Activated B cell treated with CpG ODN at 0.5 μM for 24 hours (primary cell): ENCODE results near the gene ARHGAP10. TPM values are rescaled to one million over a fixed set of nuclear protein-coding genes. Genes with fewer than 3 reads are reported as not detected.

Source experiments
- ATAC-seq: fragments of 200-7000 bp; cut with Tn5 transposase; one replicate; pipeline ENCODE4 v1.10.0; 2021; ENCODE audit warnings: low read depth, mild to moderate bottlenecking, moderate library complexity
- CTCF ChIA-PET: fragments of 350-600 bp; sonication (Branson Sonifier 250); formaldehyde crosslinking; loops from one replicate; lab custom pipeline; 2021; ENCODE audit warnings: antibody characterized with exemption; lab: Charles Lee
- POLR2A ChIA-PET: fragments of 350-600 bp; sonication (Branson Sonifier 250); formaldehyde crosslinking; loops from one replicate; lab custom pipeline; 2021; ENCODE audit warnings: antibody characterized with exemption; lab: Charles Lee
- DNase-seq: peaks from one replicate; pipeline ENCODE4 v3.0.0; 2022
- H3K27ac Mint-ChIP-seq: one replicate; pipeline ENCODE4 v1.8.0; 2020; ENCODE audit warnings: mixed read lengths
- H3K27me3 Mint-ChIP-seq: one replicate; pipeline ENCODE4 v1.8.0; 2021; ENCODE audit warnings: mixed read lengths
- H3K36me3 Mint-ChIP-seq: one replicate; pipeline ENCODE4 v1.8.0; 2021; ENCODE audit warnings: low read depth, mixed read lengths
- H3K4me1 Mint-ChIP-seq: one replicate; pipeline ENCODE4 v1.8.0; 2021; ENCODE audit warnings: mixed read lengths
- H3K4me3 Mint-ChIP-seq: one replicate; pipeline ENCODE4 v1.8.0; 2020; ENCODE audit warnings: mild to moderate bottlenecking, mixed read lengths
- H3K9me3 Mint-ChIP-seq: one replicate; pipeline ENCODE4 v1.8.0; 2020; ENCODE audit warnings: mixed read lengths
- CTCF ChIP-seq: fragments of 200-600 bp; IDR thresholded peaks from one replicate; pipeline ENCODE4 v1.8.0; 2022; ENCODE audit warnings: antibody characterized with exemption, mild to moderate bottlenecking
- intact Hi-C: fragments of 100-400 bp; cut with micrococcal nuclease; formaldehyde crosslinking; loops from one replicate; pipeline ENCODE4 v1.15.1; 2024
- total RNA-seq: library from RNA; stranded (reverse); gene quantifications from 2 replicates; pipeline ENCODE4 v1.2.3, GENCODE V29; 2022

The ARHGAP10 gene
- total RNA-seq, 1 donor from 2014 or later, result 0.60 TPM

DNA sequence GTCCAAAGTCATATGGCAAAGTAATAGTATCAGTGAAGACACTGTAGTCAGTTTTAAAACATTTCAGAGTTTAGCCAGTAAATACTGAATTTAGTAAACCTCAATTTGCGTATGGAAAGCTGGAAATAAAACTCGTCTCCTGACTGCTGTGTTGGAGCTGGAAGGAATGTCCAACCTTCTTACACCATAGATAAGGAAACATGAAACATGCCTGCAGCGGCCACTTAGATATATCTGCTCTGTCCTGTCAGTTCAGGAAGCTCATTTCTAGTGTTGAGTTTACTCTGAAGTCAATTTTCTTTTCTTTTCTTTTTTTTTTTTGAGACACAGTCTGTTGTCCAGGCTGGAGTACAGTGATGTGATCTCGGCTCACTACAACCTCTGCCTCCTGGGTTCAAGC lies 21.2 kb downstream of the ARHGAP10 start:
- POLR2A ChIA-PET, result no interaction called here

DNA sequence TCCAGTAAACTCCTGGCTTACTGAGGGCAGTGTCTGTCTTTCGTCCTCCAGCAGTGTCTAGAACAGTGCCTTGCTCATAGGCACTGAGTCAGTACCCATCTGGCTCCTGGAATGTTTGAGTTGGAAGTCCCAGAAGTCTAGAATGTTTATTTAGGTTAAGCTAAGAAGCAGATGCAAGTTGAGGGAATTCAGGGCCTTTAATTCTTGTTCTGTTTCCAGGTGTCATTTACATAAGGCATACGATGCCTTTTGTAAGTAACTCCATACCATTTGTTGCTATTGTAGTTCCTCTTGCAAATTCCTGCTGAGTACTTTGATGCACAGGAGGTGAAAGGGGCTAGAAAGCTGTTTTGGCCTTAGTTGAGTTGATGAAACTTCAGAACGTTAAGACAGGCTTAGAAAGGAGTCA lies 22.2 kb downstream of the ARHGAP10 start:
- Mint-ChIP-seq H3K27me3 (no peaks in the 10 kb centered on the region), H3K27ac (no peak overlapping the region), H3K4me1 (peaks cover 5% of the 10 kb centered on the region), H3K36me3 (no peaks in the 10 kb centered on the region), H3K4me3 (no peak overlapping the region), H3K9me3 (no peaks in the 10 kb centered on the region)
- no peak for TF ChIP-seq CTCF
- intact Hi-C loops, result no loop called here
- CTCF ChIA-PET, result no interaction called here
- no peak for ATAC-seq
- no peak for DNase-seq
- POLR2A ChIA-PET, result no interaction called here

More for the DNA sequence above, 21.2 kb downstream of the ARHGAP10 start:
- CTCF ChIA-PET, result no interaction called here
- no peaks in the 10 kb centered on the region for H3K27me3 Mint-ChIP-seq
- no peak overlapping the region for H3K4me3 Mint-ChIP-seq
- H3K4me1 Mint-ChIP-seq, result peaks cover 5% of the 10 kb centered on the region
- DNase-seq (no peak), ATAC-seq (no peak)
- TF ChIP-seq CTCF, result no peak
- no peaks in the 10 kb centered on the region for H3K9me3 Mint-ChIP-seq
- no peaks in the 10 kb centered on the region for H3K36me3 Mint-ChIP-seq
- H3K27ac Mint-ChIP-seq, result no peak overlapping the region
- intact Hi-C loops, result no loop called here

- no peak for TF ChIP-seq CTCF
- ATAC-seq (no peak), DNase-seq (no peak)
- Mint-ChIP-seq H3K36me3 (no peaks in the 10 kb centered on the region), H3K27me3 (no peaks in the 10 kb centered on the region), H3K27ac (no peak overlapping the region), H3K4me1 (no peaks in the 10 kb centered on the region), H3K9me3 (no peaks in the 10 kb centered on the region), H3K4me3 (no peak overlapping the region)
- POLR2A ChIA-PET, result no interaction called here
- CTCF ChIA-PET, result no interaction called here
- intact Hi-C loops, result no loop called here
These were observed 23.8 kb downstream of the ARHGAP10 start for GRCh38 chr4:147755561-147756295.

- intact Hi-C loops, result no loop called here
These were observed 24.5 kb downstream of the ARHGAP10 start for GRCh38 chr4:147756417-147756816.

GRCh38 chr4:147760176-147760575 lies 28.3 kb downstream of the ARHGAP10 start:
- ATAC-seq, result no peak
- POLR2A ChIA-PET, result no interaction called here

More at GRCh38 chr4:147756417-147756816, 24.5 kb downstream of the ARHGAP10 start:
- ATAC-seq (no peak), DNase-seq (no peak)
- H3K4me3 Mint-ChIP-seq, result no peak overlapping the region
- H3K27me3 Mint-ChIP-seq, result no peaks in the 10 kb centered on the region
- no peak for TF ChIP-seq CTCF
- CTCF ChIA-PET, result no interaction called here
- H3K36me3 Mint-ChIP-seq, result no peaks in the 10 kb centered on the region
- no peaks in the 10 kb centered on the region for H3K9me3 Mint-ChIP-seq
- POLR2A ChIA-PET, result no interaction called here
- no peak overlapping the region for H3K27ac Mint-ChIP-seq
- no peaks in the 10 kb centered on the region for H3K4me1 Mint-ChIP-seq

More at GRCh38 chr4:147760176-147760575, 28.3 kb downstream of the ARHGAP10 start:
- intact Hi-C loops, result no loop called here
- Mint-ChIP-seq H3K4me1 (no peaks in the 10 kb centered on the region), H3K27ac (no peak overlapping the region), H3K4me3 (no peak overlapping the region), H3K9me3 (no peaks in the 10 kb centered on the region), H3K36me3 (no peaks in the 10 kb centered on the region), H3K27me3 (no peaks in the 10 kb centered on the region)
- no peak for DNase-seq
- CTCF ChIA-PET, result interaction anchor here (0.9 kb wide), 1 partner anchor 107 kb away, joined by 3 read pairs; no protein-coding TSS in a partner anchor
- TF ChIP-seq CTCF, result no peak
